ENCODE results near the gene ELAPOR2.

Gene ELAPOR2

DNA sequence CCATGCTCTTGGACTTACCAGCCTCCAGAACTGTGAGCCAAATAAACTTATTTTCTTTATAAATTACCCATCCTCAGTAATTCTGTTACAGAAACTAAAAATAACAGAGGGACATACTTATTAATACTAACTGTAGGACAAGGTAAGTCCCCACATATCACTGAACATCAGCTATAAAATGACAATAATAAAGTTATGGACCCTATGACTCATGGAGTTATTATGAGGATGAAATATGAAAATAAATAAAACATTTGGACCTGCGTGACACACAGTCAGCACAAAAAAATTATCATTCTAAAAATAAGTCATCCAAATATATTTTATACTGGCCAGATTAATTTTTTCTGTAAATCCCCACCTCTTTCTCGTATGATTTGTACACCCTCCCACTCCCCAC, 34.9 kb upstream of the ELAPOR2 start:
- TF ChIP-seq, protein P1, sequence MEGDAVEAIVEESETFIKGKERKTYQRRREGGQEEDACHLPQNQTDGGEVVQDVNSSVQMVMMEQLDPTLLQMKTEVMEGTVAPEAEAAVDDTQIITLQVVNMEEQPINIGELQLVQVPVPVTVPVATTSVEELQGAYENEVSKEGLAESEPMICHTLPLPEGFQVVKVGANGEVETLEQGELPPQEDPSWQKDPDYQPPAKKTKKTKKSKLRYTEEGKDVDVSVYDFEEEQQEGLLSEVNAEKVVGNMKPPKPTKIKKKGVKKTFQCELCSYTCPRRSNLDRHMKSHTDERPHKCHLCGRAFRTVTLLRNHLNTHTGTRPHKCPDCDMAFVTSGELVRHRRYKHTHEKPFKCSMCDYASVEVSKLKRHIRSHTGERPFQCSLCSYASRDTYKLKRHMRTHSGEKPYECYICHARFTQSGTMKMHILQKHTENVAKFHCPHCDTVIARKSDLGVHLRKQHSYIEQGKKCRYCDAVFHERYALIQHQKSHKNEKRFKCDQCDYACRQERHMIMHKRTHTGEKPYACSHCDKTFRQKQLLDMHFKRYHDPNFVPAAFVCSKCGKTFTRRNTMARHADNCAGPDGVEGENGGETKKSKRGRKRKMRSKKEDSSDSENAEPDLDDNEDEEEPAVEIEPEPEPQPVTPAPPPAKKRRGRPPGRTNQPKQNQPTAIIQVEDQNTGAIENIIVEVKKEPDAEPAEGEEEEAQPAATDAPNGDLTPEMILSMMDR (IDR thresholded peaks at IDR 0.05; ENCODE audit: extremely low read depth, missing control alignments) = no peak

DNA sequence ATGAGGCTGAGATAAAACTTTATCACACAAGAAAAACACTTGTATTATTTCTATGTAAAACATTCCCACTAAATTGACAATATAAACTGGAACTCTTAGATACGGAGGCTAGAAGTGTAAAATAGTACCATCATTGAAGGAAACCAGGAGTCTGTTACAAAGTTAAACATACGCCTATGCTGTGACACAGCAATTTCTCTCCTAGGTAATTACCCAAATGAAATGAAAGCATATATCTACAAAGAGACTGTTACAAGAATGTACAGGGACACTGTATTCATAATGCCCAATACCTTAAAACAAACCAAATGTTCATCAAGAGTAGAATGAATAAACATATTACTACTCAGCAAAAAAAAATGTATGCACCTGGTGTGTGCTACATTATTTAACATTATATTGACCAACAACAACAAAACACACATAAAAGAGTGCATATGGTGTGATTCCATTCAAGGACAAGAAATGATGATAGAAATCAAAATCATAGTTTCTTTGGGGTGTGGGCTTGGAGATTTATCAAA, 33.2 kb upstream of the ELAPOR2 start:
- DNase-seq (ENCODE audit: low spot score) = no peak
- TF ChIP-seq, protein P1 (IDR thresholded peaks at IDR 0.05; ENCODE audit: extremely low read depth, missing control alignments) = no peak

More for the DNA sequence above, 34.9 kb upstream of the ELAPOR2 start:
- DNase-seq (ENCODE audit: low spot score) = no peak

DNA sequence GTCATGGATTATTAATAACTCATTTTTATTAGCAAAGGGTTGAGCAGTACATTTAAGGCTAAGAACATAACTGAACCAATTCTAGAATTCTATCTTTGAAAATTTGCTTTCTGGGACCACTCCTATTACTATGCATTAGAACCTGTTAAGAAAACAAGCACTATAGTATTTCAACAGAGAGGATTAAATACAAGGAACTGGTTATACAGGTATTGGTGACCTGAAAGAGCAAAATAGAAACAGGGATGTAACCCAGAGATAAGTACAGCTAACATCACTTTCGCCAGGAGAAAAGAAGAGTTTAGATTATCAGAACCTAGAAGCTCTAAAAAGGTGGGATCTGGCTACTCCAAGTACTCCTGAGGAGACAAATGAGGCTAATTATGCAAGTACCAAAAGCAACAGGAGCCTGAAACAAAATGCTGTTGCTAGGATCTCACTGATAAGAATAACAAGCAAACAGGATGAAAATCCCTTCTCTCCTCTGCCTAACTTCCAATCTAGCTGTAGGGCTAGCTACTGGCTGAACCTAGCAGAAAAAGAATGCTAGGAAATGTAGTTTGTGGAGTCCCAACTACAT, 32.1 kb upstream of the ELAPOR2 start:
- DNase-seq (ENCODE audit: low spot score) = no peak
- TF ChIP-seq, protein P1 (IDR thresholded peaks at IDR 0.05; ENCODE audit: extremely low read depth, missing control alignments) = no peak

DNA sequence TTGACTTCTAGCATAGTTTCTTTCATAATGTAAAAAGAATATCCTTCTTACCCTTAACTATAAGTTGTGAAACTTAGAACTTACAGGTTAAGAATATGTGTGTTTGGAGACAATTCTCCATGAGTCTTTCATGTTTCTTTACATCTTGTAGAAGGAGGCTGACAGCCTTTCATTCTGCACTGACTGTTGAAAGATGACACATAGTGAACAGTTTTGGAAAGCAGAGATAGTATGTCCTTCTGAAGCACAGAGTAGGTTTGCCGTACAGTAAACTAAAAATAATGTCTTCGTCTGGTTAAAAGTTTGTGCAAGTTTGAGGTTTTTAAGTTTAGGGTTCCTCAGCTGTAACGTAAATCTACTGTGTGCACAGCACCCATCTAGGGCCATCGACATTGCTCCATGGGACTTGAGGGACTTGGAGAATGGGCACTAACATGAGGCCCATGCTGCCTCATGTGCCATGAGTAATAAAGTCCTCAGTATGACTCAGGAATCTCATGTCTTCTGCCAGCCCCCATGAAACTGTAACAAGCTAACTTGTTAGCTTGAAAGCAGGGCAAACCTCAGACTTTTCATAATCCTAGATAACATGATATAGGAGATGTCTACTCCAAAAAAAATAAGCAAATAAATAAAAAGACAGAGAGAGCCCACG, 24.5 kb upstream of the ELAPOR2 start:
- TF ChIP-seq, protein P1 (IDR thresholded peaks at IDR 0.05; ENCODE audit: extremely low read depth, missing control alignments) = no peak
- DNase-seq (ENCODE audit: low spot score) = no peak

DNA sequence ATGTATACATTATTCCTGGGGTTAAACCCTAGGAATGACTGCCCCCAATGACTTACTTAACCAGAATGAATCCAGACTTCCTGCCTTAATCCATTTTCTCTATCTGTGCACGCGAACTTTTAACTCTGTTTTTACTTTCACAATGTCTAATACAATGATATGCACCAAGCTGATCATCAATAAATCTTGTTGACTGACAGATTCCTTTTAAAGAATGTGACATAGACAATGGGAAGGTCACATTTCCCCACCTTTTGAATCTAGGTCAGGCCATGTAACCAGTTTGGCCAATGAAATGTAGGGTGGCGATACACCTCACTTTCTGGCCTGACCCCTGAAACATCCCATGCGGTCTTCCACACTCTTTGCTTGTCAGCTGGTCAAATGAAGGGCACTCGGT, 23.2 kb upstream of the ELAPOR2 start:
- no peak for DNase-seq (ENCODE audit: low spot score)
- TF ChIP-seq, protein P1 (IDR thresholded peaks at IDR 0.05; ENCODE audit: extremely low read depth, missing control alignments) = no peak

DNA sequence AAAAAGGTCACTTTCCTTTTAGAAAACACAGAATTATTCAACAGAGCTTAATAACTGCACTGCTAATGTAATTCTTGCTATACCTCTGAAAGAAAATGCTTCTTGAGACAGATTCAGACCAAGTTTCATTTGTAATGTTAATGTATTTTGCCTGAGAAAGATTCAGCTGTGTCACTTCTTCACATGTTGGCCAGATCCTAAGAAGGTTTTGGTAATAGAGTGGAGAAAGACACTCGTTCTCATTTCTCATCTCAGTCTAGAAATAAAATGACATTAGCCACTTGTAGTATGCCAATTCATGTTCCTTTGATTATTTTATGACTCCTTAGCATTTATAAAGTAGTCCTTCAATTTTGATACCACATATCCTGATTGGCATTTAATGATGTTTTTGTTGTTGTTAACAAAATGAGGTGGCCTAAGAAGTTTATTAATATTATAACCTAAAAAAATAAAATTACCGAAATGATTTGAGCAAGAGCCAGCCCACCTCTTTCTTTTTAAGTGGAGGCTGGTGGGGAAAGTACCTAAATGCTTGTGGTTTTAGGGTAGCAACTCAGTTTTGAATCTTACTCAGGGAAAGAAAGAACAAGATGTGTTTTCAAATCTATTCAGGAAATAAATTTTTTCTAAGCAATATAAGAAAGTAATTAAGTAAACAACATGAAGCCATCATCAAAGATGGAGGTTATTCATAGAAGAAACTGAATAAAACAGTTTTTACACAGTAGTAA, 16.4 kb upstream of the ELAPOR2 start:
- peak; percentile 20 for DNase-seq (ENCODE audit: low spot score)
- TF ChIP-seq, protein P1 (IDR thresholded peaks at IDR 0.05; ENCODE audit: extremely low read depth, missing control alignments) = no peak

DNA sequence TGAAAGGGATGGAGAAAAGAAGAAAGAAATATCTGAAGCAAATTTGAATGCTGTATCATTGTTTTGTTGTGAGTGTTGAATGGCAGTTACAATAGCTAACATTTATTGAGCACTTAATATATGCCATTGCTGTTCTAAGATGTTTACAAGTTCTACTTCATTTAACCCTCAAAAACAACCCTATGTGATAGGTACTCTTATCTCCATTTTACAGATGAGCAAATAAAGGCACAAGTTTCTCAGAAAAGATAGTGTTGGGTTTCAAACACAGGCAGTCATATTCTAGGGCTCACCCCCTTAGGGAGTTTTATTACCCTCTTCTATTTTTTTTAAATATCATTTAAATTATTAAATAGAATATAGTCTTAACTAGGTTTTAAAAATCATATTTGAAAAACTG, 8.3 kb upstream of the ELAPOR2 start:
- TF ChIP-seq, protein P1 (IDR thresholded peaks at IDR 0.05; ENCODE audit: extremely low read depth, missing control alignments) = no peak
- DNase-seq (ENCODE audit: low spot score) = no peak

All from GM20000 (cell line).